ENCODE measurements around the gene MLEC.

The MLEC gene

DNA sequence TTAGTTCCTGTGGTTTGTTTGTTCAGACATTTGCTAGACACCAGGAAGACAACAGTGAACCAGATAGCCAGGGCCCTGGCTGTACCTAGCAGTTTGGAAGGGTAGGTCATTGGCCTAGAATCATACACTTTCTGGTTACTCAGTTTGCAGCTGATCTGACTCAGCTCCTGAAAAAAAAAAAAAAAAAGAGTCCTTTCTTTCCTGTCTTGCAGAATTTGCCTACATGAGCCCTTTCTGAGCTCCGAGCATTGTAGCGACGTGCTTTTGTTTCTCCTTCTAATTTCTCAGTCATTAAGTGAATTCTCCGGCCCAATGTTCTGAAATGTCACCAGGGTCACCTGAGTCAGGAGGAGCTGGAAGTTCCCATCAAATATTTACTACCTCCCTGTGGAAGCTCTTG lies 44.1 kb upstream of the MLEC start (continued):
- TF ChIP-seq PATZ1 (CRISPR knock-in tag; IDR thresholded peaks at IDR 0.05; ENCODE audit: borderline replicate concordance): no peak
- no peak for TF ChIP-seq ESRRG (CRISPR knock-in tag; IDR thresholded peaks at IDR 0.05)
- TF ChIP-seq ZC3H10 (CRISPR knock-in tag; IDR thresholded peaks at IDR 0.05): no peak
- TF ChIP-seq OSR1 (CRISPR knock-in tag; IDR thresholded peaks at IDR 0.05): no peak
- no peak for TF ChIP-seq ARNTL (CRISPR knock-in tag; IDR thresholded peaks at IDR 0.05; ENCODE audit: borderline replicate concordance, low read depth)
- no peak for TF ChIP-seq ZNF70 (CRISPR knock-in tag; IDR thresholded peaks at IDR 0.05)
- no peak for TF ChIP-seq RARB (CRISPR knock-in tag; IDR thresholded peaks at IDR 0.05)

GRCh38 chr12:120643574-120643973 lies 43.4 kb upstream of the MLEC start:
- TF ChIP-seq OSR1 (CRISPR knock-in tag; IDR thresholded peaks at IDR 0.05): no peak
- TF ChIP-seq ZNF8 (CRISPR knock-in tag; IDR thresholded peaks at IDR 0.05): no peak
- TF ChIP-seq ZC3H10 (CRISPR knock-in tag; IDR thresholded peaks at IDR 0.05): no peak
- TF ChIP-seq PATZ1 (CRISPR knock-in tag; IDR thresholded peaks at IDR 0.05; ENCODE audit: borderline replicate concordance): no peak
- no peak for TF ChIP-seq GLIS3 (CRISPR knock-in tag; IDR thresholded peaks at IDR 0.05)
- TF ChIP-seq, protein P1, sequence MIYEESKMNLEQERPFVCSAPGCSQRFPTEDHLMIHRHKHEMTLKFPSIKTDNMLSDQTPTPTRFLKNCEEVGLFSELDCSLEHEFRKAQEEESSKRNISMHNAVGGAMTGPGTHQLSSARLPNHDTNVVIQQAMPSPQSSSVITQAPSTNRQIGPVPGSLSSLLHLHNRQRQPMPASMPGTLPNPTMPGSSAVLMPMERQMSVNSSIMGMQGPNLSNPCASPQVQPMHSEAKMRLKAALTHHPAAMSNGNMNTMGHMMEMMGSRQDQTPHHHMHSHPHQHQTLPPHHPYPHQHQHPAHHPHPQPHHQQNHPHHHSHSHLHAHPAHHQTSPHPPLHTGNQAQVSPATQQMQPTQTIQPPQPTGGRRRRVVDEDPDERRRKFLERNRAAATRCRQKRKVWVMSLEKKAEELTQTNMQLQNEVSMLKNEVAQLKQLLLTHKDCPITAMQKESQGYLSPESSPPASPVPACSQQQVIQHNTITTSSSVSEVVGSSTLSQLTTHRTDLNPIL (CRISPR knock-in tag; IDR thresholded peaks at IDR 0.05; ENCODE audit: low read depth): no peak
- no peak for TF ChIP-seq ZFP30 (CRISPR knock-in tag; IDR thresholded peaks at IDR 0.05)
- no peak for TF ChIP-seq CSDC2 (CRISPR knock-in tag; IDR thresholded peaks at IDR 0.05)
- TF ChIP-seq ARNTL (CRISPR knock-in tag; IDR thresholded peaks at IDR 0.05; ENCODE audit: borderline replicate concordance, low read depth): no peak
- TF ChIP-seq, protein P2, sequence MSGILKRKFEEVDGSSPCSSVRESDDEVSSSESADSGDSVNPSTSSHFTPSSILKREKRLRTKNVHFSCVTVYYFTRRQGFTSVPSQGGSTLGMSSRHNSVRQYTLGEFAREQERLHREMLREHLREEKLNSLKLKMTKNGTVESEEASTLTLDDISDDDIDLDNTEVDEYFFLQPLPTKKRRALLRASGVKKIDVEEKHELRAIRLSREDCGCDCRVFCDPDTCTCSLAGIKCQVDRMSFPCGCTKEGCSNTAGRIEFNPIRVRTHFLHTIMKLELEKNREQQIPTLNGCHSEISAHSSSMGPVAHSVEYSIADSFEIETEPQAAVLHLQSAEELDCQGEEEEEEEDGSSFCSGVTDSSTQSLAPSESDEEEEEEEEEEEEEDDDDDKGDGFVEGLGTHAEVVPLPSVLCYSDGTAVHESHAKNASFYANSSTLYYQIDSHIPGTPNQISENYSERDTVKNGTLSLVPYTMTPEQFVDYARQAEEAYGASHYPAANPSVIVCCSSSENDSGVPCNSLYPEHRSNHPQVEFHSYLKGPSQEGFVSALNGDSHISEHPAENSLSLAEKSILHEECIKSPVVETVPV (CRISPR knock-in tag; IDR thresholded peaks at IDR 0.05): no peak
- no peak for TF ChIP-seq ZNF70 (CRISPR knock-in tag; IDR thresholded peaks at IDR 0.05)
- TF ChIP-seq ZFP3 (CRISPR knock-in tag; IDR thresholded peaks at IDR 0.05): no peak
- no peak for ATAC-seq

DNA sequence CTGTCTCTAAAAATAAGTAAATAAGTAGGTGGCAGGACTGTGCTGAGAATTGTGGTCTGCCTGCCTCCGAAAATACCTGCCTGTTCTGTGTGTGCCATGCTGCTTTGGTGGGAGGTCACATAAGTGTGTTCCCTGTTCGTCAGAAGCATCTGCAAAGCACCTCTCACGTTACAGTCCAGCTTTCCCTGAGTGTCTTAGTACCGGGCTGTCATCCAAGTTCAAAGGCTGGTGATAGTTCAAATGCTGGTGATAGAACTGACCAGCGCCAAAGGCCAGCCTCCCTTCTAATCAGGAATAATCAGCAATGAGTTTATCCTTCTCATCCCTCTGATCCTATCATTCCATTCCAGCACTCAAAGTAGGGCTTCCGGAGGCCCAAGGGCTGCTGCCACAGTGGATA lies 40.9 kb upstream of the MLEC start:
- no peak for ATAC-seq
- TF ChIP-seq TOX (CRISPR knock-in tag; IDR thresholded peaks at IDR 0.05; ENCODE audit: borderline replicate concordance): no peak
- TF ChIP-seq ZNF565 (CRISPR knock-in tag; conservative IDR thresholded peaks at IDR 0.05; ENCODE audit: low read depth): no peak

- ATAC-seq: no peak
- TF ChIP-seq TCF4 (CRISPR knock-in tag; IDR thresholded peaks at IDR 0.05; ENCODE audit: borderline replicate concordance) (no peak), ZNF8 (CRISPR knock-in tag; IDR thresholded peaks at IDR 0.05) (no peak), TOX (CRISPR knock-in tag; IDR thresholded peaks at IDR 0.05; ENCODE audit: borderline replicate concordance) (no peak), ZNF565 (CRISPR knock-in tag; conservative IDR thresholded peaks at IDR 0.05; ENCODE audit: low read depth) (no peak), BACH2 (CRISPR knock-in tag; IDR thresholded peaks at IDR 0.05; ENCODE audit: borderline replicate concordance) (no peak), TSHZ2 (CRISPR knock-in tag; IDR thresholded peaks at IDR 0.05) (no peak), ESRRG (CRISPR knock-in tag; IDR thresholded peaks at IDR 0.05) (no peak), ARNTL (CRISPR knock-in tag; IDR thresholded peaks at IDR 0.05; ENCODE audit: borderline replicate concordance, low read depth) (no peak), ZFP30 (CRISPR knock-in tag; IDR thresholded peaks at IDR 0.05) (no peak), PATZ1 (CRISPR knock-in tag; IDR thresholded peaks at IDR 0.05; ENCODE audit: borderline replicate concordance) (no peak), ISL1 (CRISPR knock-in tag; IDR thresholded peaks at IDR 0.05) (no peak), PPARA (CRISPR knock-in tag; IDR thresholded peaks at IDR 0.05; ENCODE audit: borderline replicate concordance) (no peak)
- TF ChIP-seq, protein P2 (CRISPR knock-in tag; IDR thresholded peaks at IDR 0.05): no peak
Observed at GRCh38 chr12:120647375-120647755, 39.6 kb upstream of the MLEC start.

Measured in SK-N-SH treated with all-trans-retinoic acid at 6 μM for 48 hours (cell line).